Urinary bladder (tissue), 2 donors: ENCODE measurements around the gene SLC39A10. TPM values are rescaled to one million over a fixed set of nuclear protein-coding genes. Genes with fewer than 3 reads are reported as not detected.

Experiments used
- polyA plus RNA-seq: library from polyadenylated mRNA; stranded (reverse); fragments of 200-250 nt; gene quantifications from one replicate; pipeline ENCODE4 v1.2.3, GENCODE V29; 2013
- small RNA-seq: library from RNA; depleted of rRNA; stranded (forward); fragments of <200 nt; gene quantifications from one replicate; pipeline ENCODE3, GENCODE V24; 2014
- total RNA-seq: library from RNA; depleted of rRNA; stranded (reverse); fragments of >200 nt; gene quantifications from one replicate; pipeline ENCODE4 v1.2.3, GENCODE V29; 2014
- donor health status: healthy.

The SLC39A10 gene
- total and polyA plus RNA-seq, 2 donors = 8.0 to 54.8 TPM

Small RNAs within 50 kb of the gene (small RNA-seq; reads per million reads assigned to genes)
- gene RNU6-915P = not detected
